SK-N-SH (cell line): ENCODE measurements around the gene FUT2. TPM values are rescaled to one million over a fixed set of nuclear protein-coding genes. Genes with fewer than 3 reads are reported as not detected.

Experiments used
- CTCF ChIA-PET: fragments of 300-600, 350-600 bp; formaldehyde crosslinking; extraction: SDS; loops from one replicate; lab custom pipeline; 2021; lab: Yijun Ruan, JAX
- POLR2A ChIA-PET: fragments of 350-600 bp; sonication (Branson Sonifier 250); formaldehyde crosslinking; extraction: SDS; loops from one replicate; lab custom pipeline; 2020; ENCODE audit warnings: antibody characterized with exemption, inconsistent platforms; lab: Yijun Ruan, JAX
- DNase-seq: peaks from one replicate; pipeline ENCODE4 v3.0.0; 2012
- H2AFZ ChIP-seq: fragments of 200-600 bp; sonication (generic); 2 replicates; pipeline ENCODE4 v1.8.1; 2016; ENCODE audit warnings: antibody characterized with exemption, mild to moderate bottlenecking, low read depth
- H3F3A ChIP-seq: fragments of 200-600 bp; sonication (generic); replicated peaks from 2 replicates; pipeline ENCODE3; 2016; ENCODE audit warnings: antibody characterized with exemption, mild to moderate bottlenecking; ENCODE audit not compliant: insufficient read depth
- H3K27ac ChIP-seq, 2 experiments: fragments of 200-500 bp in 1 of 2; fragments of 200-600 bp in 1 of 2; sonication (Bioruptor generic) in 1 of 2; sonication (generic), shearing (Covaris generic) in 1 of 2; 2 replicates each; pipeline versions ENCODE4 v1.5.1 to v1.6.1; 2014 to 2016; ENCODE audit warnings: low read depth in 2 of 2, inconsistent platforms in 1 of 2, low read length in 1 of 2, mild to moderate bottlenecking in 1 of 2, mixed read lengths in 1 of 2
- H3K27me3 ChIP-seq: fragments of 200-600 bp; sonication (generic), shearing (Covaris generic); 2 replicates; pipeline ENCODE4 v1.6.1; 2016; ENCODE audit warnings: mixed run types; ENCODE audit not compliant: insufficient read depth
- H3K36me3 ChIP-seq, 2 experiments: fragments of 200-500 bp in 1 of 2; fragments of 200-600 bp in 1 of 2; sonication (Bioruptor generic) in 1 of 2; sonication (generic) in 1 of 2; replicated peaks in 1 of 2; 2 replicates each; pipeline versions ENCODE3 to v1.5.1; 2014 to 2016; ENCODE audit warnings: low read length in 1 of 2, mild to moderate bottlenecking in 1 of 2; ENCODE audit not compliant: insufficient read depth in 2 of 2, control insufficient read depth in 1 of 2
- H3K4me1 ChIP-seq, 2 experiments: fragments of 200-500 bp in 1 of 2; fragments of 200-600 bp in 1 of 2; sonication (Bioruptor generic) in 1 of 2; sonication (generic), shearing (Covaris generic) in 1 of 2; 2 replicates each; pipeline versions ENCODE4 v1.5.1 to v1.6.1; 2014 to 2016; ENCODE audit warnings: low read depth in 1 of 2, low read length in 1 of 2, mixed run types in 1 of 2; ENCODE audit not compliant: insufficient read depth in 2 of 2, control insufficient read depth in 1 of 2
- H3K4me2 ChIP-seq: fragments of 200-600 bp; sonication (generic), shearing (Covaris generic); 2 replicates; pipeline ENCODE4 v1.6.1; 2017; ENCODE audit warnings: mixed run types
- H3K4me3 ChIP-seq, 2 experiments: fragments of 200-500 bp in 1 of 2; fragments of 200-600 bp in 1 of 2; sonication (Bioruptor generic) in 1 of 2; sonication (generic), shearing (Covaris generic) in 1 of 2; 2 replicates each; pipeline versions ENCODE4 v1.5.1 to v1.8.1; 2014 to 2016; ENCODE audit warnings: low read depth in 2 of 2, inconsistent platforms in 1 of 2, low read length in 1 of 2, mild to moderate bottlenecking in 1 of 2, mixed read lengths in 1 of 2, moderate library complexity in 1 of 2
- H3K79me2 ChIP-seq: fragments of 200-600 bp; sonication (generic); 2 replicates; pipeline ENCODE4 v1.8.1; 2017; ENCODE audit warnings: mild to moderate bottlenecking; ENCODE audit not compliant: insufficient read depth
- H3K9ac ChIP-seq: fragments of 200-600 bp; sonication (generic); 2 replicates; pipeline ENCODE4 v1.6.1; 2017; ENCODE audit warnings: mixed run types
- H3K9me2 ChIP-seq: fragments of 200-600 bp; sonication (generic); 2 replicates; pipeline ENCODE4 v1.6.1; 2017; ENCODE audit warnings: mixed run types
- H3K9me3 ChIP-seq: fragments of 200-600 bp; sonication (generic); 2 replicates; pipeline ENCODE4 v1.6.1; 2017; ENCODE audit warnings: mixed run types, mild to moderate bottlenecking, moderate library complexity
- H4K20me1 ChIP-seq: fragments of 200-600 bp; sonication (generic); 2 replicates; pipeline ENCODE4 v1.6.1; 2017; ENCODE audit warnings: mild to moderate bottlenecking, mixed run types; ENCODE audit not compliant: insufficient read depth
- EZH2phosphoT487 ChIP-seq: fragments of 200-600 bp; sonication (generic); IDR thresholded peaks from 2 replicates; pipeline ENCODE4 v1.6.1; 2017; ENCODE audit warnings: low read depth, mixed run types, mild to moderate bottlenecking, antibody characterized with exemption, moderate library complexity, borderline replicate concordance
- GABPA ChIP-seq: IDR thresholded peaks from 2 replicates; pipeline ENCODE4 v1.4.0; 2012; ENCODE audit warnings: low read depth, mild to moderate bottlenecking
- GATA2 ChIP-seq: sonication (generic); formaldehyde crosslinking; IDR thresholded peaks from 2 replicates; pipeline ENCODE4 v1.5.0; 2020; ENCODE audit warnings: mild to moderate bottlenecking, missing genetic modification reagents
- MEF2A ChIP-seq: IDR thresholded peaks from 2 replicates; pipeline ENCODE4 v1.4.0; 2012; ENCODE audit warnings: low read depth, borderline replicate concordance
- MXI1 ChIP-seq: IDR thresholded peaks from 2 replicates; pipeline ENCODE4 v1.6.1; 2012; ENCODE audit warnings: mild to moderate bottlenecking, low read depth, low read length, improper control_type of control experiment
- NFIC ChIP-seq: IDR thresholded peaks from 2 replicates; pipeline ENCODE4 v1.4.0; 2012; ENCODE audit warnings: borderline replicate concordance
- POLR2AphosphoS5 ChIP-seq: IDR thresholded peaks from 2 replicates; pipeline ENCODE4 v1.6.1; 2012; ENCODE audit warnings: low read depth, low read length
- RCOR1 ChIP-seq: fragments of 150-350 bp; IDR thresholded peaks from 2 replicates; pipeline ENCODE4 v1.6.1; 2017; ENCODE audit warnings: antibody characterized with exemption, low read length
- REST ChIP-seq: IDR thresholded peaks from 2 replicates; pipeline ENCODE4 v1.6.1; 2012; ENCODE audit warnings: mild to moderate bottlenecking, low read depth, low read length, moderate library complexity
- RXRA ChIP-seq: IDR thresholded peaks from 2 replicates; pipeline ENCODE4 v1.4.0; 2012; ENCODE audit warnings: low read depth, mild to moderate bottlenecking, borderline replicate concordance
- TAF1 ChIP-seq: IDR thresholded peaks from 2 replicates; pipeline ENCODE4 v1.6.1; 2012; ENCODE audit warnings: low read depth, mild to moderate bottlenecking, low read length, moderate library complexity, borderline replicate concordance
- USF2 ChIP-seq: fragments of 150-350 bp; IDR thresholded peaks from 2 replicates; pipeline ENCODE4 v1.6.1; 2017; ENCODE audit warnings: antibody characterized with exemption, low read length, low read depth, borderline replicate concordance
- YY1 ChIP-seq: IDR thresholded peaks from 2 replicates; pipeline ENCODE4 v1.4.0; 2012; ENCODE audit warnings: low read depth, mild to moderate bottlenecking
- WGBS: methylation state at CpG from one replicate; pipeline ENCODE4 v1.1.6; 2017; ENCODE audit warnings: low lambda C conversion rate; 5-methylcytosine and 5-hydroxymethylcytosine counted together
- polyA plus RNA-seq, 3 experiments: library from polyadenylated mRNA; depleted of rRNA; stranded (reverse); fragments of >200 nt; gene quantifications; 2 replicates each; pipeline ENCODE4 v1.2.3, GENCODE V29; 2012
- TF ChIP-seq, protein P1 (sequence below): IDR thresholded peaks from 2 replicates; pipeline ENCODE4 v1.4.0; 2012; ENCODE audit warnings: low read depth
- TF ChIP-seq, protein P2 (sequence below): IDR thresholded peaks from 2 replicates; pipeline ENCODE4 v1.4.0; 2012; ENCODE audit warnings: low read depth, borderline replicate concordance

FUT2 gene
- polyA plus RNA-seq, 1 of the 3 experiments (the other 2 are of a cell fraction) = not detected

DNA sequence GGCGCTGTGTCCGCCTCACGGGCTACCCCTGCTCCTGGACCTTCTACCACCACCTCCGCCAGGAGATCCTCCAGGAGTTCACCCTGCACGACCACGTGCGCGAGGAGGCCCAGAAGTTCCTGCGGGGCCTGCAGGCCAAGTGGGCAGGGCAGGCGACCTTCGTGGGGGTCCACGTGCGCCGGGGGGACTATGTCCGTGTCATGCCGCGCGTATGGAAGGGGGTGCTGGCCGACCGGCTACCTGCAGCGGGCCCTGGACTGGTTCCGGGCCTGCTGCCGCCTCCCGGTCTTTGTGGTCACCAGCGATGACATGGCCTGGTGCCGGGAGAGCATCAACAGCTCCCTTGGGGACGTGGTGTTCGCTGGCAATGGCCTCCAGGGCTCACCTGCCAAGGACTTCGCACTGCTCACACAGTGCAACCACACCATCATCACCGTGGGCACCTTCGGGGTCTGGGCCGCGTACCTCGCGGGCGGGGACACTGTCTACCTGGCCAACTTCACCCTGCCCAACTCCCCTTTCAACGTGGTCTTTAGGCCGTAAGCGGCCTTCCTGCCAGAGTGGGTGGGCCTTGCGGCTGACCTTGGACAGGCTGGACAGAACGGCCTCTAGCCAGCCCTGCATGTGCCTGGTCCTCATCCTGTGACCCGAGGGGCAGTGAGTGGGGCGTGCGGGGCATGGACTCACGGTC lies 15.2 kb upstream of the FUT2 start (continued):
- no peak for TF ChIP-seq REST

GRCh38 chr19:48681127-48681470 lies 14.7 kb upstream of the FUT2 start:
- 76% methylated on average over 6 of the region's 7 CpGs for WGBS
- no peaks in the 10 kb centered on the region for H3K4me1 ChIP-seq
- no peak for TF ChIP-seq MEF2A
- no peak for TF ChIP-seq POLR2AphosphoS5
- TF ChIP-seq NFIC = no peak
- TF ChIP-seq GATA2 = no peak
- no peak for TF ChIP-seq RCOR1
- TF ChIP-seq, protein P1, sequence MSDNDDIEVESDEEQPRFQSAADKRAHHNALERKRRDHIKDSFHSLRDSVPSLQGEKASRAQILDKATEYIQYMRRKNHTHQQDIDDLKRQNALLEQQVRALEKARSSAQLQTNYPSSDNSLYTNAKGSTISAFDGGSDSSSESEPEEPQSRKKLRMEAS = no peak
- no peak for TF ChIP-seq GABPA
- TF ChIP-seq TAF1 = no peak
- TF ChIP-seq EZH2phosphoT487 = no peak
- no peak for TF ChIP-seq RXRA
- no peak for TF ChIP-seq USF2
- TF ChIP-seq, protein P2, sequence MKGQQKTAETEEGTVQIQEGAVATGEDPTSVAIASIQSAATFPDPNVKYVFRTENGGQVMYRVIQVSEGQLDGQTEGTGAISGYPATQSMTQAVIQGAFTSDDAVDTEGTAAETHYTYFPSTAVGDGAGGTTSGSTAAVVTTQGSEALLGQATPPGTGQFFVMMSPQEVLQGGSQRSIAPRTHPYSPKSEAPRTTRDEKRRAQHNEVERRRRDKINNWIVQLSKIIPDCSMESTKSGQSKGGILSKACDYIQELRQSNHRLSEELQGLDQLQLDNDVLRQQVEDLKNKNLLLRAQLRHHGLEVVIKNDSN = no peak
- no peak for TF ChIP-seq MXI1
- no peak for TF ChIP-seq YY1
- TF ChIP-seq, all 33 proteins: peak for 0
- Histone ChIP-seq H3K27me3 (no peaks in the 10 kb centered on the region), H3K79me2 (no peaks in the 10 kb centered on the region), H3K4me3 (no peak overlapping the region), H2AFZ (no peak overlapping the region), H3K36me3 (no peaks in the 10 kb centered on the region), H3K9me3 (no peaks in the 10 kb centered on the region), H4K20me1 (no peaks in the 10 kb centered on the region), H3K4me2 (no peak overlapping the region), H3F3A (no peaks in the 10 kb centered on the region), H3K27ac (no peak overlapping the region), H3K9ac (no peak overlapping the region), H3K9me2 (no peaks in the 10 kb centered on the region)
- ChIA-PET CTCF (no interaction called here), POLR2A (no interaction called here)
- no peak for DNase-seq
